NK-92 (cell line): Measurements from ENCODE around the gene CALCR.
"Not testable (repeated sequence)": the region's sequence is repeated elsewhere in the genome, so short reads cannot be mapped to it uniquely, and the experiment has no call there.

Experiments used
- DNase-seq: peaks from one replicate; lab custom pipeline; 2025; ENCODE audit not compliant: unreplicated experiment; lab: John Stamatoyannopoulos, UW

The CALCR gene

GRCh38 chr7:93562106-93562505, 12.4 kb downstream of the CALCR start:
- DNase-seq: no peak

GRCh38 chr7:93559639-93560491, 14.7 kb downstream of the CALCR start:
- DNase-seq: no peak

- DNase-seq: no peak
Measured at GRCh38 chr7:93558705-93559614, 15.6 kb downstream of the CALCR start.

- no peak for DNase-seq
Measured at GRCh38 chr7:93551931-93552330, 22.6 kb downstream of the CALCR start.

GRCh38 chr7:93551063-93551895, 23.2 kb downstream of the CALCR start:
- peak; percentile 2 for DNase-seq

GRCh38 chr7:93547716-93548115, 26.8 kb downstream of the CALCR start:
- DNase-seq: no peak

- no peak for DNase-seq
Measured at GRCh38 chr7:93544691-93545090, 29.8 kb downstream of the CALCR start.

- DNase-seq: no peak
Measured at GRCh38 chr7:93538061-93538460, 36.5 kb downstream of the CALCR start.

- DNase-seq: no peak
Measured at GRCh38 chr7:93535616-93536015, 38.9 kb downstream of the CALCR start.

- no peak for DNase-seq
Measured at GRCh38 chr7:93530701-93531100, 43.8 kb downstream of the CALCR start.

GRCh38 chr7:93516834-93517233, 57.7 kb downstream of the CALCR start:
- DNase-seq: no peak

GRCh38 chr7:93515144-93515543, 59.4 kb downstream of the CALCR start:
- DNase-seq: no peak

- no peak for DNase-seq
Measured at GRCh38 chr7:93509303-93509702, 65.2 kb downstream of the CALCR start.

- DNase-seq: no peak
Measured at GRCh38 chr7:93503088-93503487, 71.4 kb downstream of the CALCR start.

- not testable (repeated sequence) for DNase-seq
Measured at GRCh38 chr7:93491860-93492259, 82.7 kb downstream of the CALCR start.

GRCh38 chr7:93476491-93477344, 97.8 kb downstream of the CALCR start:
- DNase-seq: no peak

GRCh38 chr7:93475811-93476210, 98.7 kb downstream of the CALCR start:
- no peak for DNase-seq

GRCh38 chr7:93471456-93471855, 103.1 kb downstream of the CALCR start:
- no peak for DNase-seq

GRCh38 chr7:93463764-93464163, 110.8 kb downstream of the CALCR start:
- DNase-seq: no peak

GRCh38 chr7:93461350-93461749, 113.2 kb downstream of the CALCR start:
- DNase-seq: no peak
